Activated CD8-positive, alpha-beta memory T cell treated with anti-CD3 and anti-CD28 coated beads, Interleukin-2, amount 50 U/mL, for 1 hour (primary cell): ENCODE data around the gene ERF.

ENCODE experiments used
- DNase-seq: peaks from one replicate; pipeline ENCODE4 v3.0.0-alpha.2; 2020; ENCODE audit errors: extremely low read depth

Gene ERF

GRCh38 chr19:42241279-42241678 lies 13.6 kb downstream of the ERF start:
- DNase-seq = no peak

GRCh38 chr19:42239544-42240220 lies 15.2 kb downstream of the ERF start:
- DNase-seq = no peak

DNA sequence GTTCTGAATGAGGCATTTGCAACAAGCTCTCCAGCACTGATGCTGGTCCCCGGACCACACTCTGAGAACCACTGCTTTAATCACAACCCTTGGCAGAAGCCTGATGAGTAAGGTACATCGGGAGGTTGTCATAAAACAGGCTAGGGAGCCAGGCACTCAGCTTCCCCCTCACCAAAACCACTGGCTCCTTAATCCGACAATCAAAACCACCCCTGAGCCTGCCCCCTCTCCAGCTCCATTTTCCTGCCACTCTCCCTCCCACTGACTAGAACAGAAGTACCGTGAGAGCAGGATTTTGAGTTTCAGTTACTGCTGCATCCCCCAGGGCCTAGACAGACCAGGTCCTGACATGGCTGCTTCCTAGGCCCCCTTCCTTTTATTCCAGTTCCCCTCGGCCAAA lies 19.7 kb downstream of the ERF start:
- no peak for DNase-seq

- DNase-seq = no peak
Measured at GRCh38 chr19:42234364-42234763, 20.6 kb downstream of the ERF start.

GRCh38 chr19:42233678-42234292 lies 21.1 kb downstream of the ERF start:
- DNase-seq = no peak

DNA sequence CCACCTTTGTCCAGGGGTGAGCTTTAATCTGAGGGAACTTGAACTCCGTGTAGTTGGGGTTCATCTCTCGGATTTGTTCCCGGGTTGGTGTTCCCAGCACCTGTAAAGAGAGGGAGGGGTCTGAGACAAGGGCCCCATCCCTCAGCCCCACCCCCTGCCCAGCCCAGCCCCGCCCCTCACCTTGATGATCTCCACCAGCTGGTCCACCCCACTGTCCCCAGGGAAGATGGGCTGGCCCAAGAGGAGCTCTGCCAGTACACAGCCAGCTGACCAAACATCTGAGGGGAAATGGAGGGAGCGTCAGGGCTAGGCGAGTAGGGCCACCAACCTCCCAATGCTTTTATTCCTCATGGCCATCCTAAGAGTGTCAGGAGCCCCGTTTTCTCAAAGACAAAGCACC lies 21.8 kb downstream of the ERF start:
- DNase-seq = no peak

DNA sequence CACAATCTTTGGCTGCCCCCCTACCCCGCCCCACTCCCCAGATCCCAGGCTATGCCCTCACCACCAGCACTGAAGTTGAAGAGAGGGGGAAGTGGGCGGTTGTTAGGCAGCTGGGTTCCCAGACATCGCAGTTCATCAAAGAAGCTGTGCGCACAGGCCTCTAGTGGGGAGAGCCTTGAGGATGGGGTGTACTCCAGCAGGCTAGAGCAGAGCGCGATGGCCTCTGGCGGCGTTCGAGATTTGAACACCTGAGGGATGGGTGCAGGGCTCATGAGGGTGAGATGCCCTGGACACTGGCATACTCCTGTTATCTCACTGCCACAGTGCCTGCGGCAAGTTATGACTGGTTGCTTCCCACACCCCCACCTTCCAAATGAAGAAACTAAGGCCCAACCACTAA lies 22.5 kb downstream of the ERF start:
- no peak for DNase-seq

- no peak for DNase-seq
Measured at GRCh38 chr19:42230571-42230970, 24.4 kb downstream of the ERF start.

GRCh38 chr19:42229855-42230351 lies 25.0 kb downstream of the ERF start:
- DNase-seq = no peak

GRCh38 chr19:42229301-42229854 lies 25.6 kb downstream of the ERF start:
- no peak for DNase-seq

- DNase-seq = no peak
Measured at GRCh38 chr19:42228641-42229040, 26.3 kb downstream of the ERF start.

DNA sequence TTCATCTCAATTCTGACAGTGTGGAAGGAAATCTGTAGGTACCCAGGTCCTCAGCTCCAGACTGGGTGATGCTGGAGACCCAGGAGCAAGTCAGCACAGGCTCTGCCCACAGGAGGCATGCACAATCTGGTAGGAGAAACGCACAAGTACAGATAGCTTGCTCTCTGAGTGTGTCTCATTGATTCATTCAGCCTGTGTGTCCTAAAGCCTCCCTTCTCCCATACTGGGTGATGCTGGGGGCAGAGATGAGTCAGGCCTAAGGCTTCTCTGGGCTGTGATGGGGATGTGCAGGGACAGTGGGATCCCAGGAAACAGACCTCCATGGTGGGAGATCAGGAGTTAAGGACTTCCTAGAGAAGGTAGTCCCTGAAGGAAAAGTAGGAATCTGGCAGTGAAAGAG lies 28.0 kb downstream of the ERF start:
- DNase-seq = no peak

DNA sequence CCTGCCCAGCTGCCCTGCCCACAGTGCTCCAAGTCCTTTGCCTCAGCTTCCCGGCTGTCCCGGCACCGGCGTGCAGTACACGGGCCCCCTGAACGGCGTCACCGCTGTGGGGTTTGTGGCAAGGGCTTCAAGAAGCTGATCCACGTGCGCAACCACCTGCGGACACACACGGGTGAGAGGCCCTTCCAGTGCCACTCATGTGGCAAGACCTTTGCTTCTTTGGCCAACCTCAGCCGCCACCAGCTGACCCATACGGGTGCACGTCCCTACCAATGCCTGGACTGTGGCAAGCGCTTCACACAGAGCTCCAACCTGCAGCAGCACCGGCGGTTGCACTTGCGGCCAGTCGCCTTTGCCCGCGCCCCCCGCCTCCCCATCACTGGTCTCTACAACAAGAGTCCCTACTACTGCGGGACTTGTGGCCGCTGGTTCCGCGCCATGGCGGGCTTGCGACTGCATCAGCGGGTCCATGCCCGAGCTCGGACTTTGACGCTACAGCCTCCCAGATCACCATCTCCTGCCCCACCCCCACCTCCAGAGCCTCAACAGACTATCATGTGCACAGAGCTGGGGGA lies 29.1 kb downstream of the ERF start:
- DNase-seq = no peak

GRCh38 chr19:42224940-42225717 lies 29.8 kb downstream of the ERF start:
- no peak for DNase-seq

GRCh38 chr19:42220751-42221097 lies 34.2 kb downstream of the ERF start:
- no peak for DNase-seq

GRCh38 chr19:42219812-42220750 lies 34.8 kb downstream of the ERF start, which contains the start of gene ZNF526:
Gene ZNF526 (plus strand): TSS chr19:42220312. CDS start chr19:42224404, 4,092 bp downstream.
- peak; percentile 87 for DNase-seq

DNA sequence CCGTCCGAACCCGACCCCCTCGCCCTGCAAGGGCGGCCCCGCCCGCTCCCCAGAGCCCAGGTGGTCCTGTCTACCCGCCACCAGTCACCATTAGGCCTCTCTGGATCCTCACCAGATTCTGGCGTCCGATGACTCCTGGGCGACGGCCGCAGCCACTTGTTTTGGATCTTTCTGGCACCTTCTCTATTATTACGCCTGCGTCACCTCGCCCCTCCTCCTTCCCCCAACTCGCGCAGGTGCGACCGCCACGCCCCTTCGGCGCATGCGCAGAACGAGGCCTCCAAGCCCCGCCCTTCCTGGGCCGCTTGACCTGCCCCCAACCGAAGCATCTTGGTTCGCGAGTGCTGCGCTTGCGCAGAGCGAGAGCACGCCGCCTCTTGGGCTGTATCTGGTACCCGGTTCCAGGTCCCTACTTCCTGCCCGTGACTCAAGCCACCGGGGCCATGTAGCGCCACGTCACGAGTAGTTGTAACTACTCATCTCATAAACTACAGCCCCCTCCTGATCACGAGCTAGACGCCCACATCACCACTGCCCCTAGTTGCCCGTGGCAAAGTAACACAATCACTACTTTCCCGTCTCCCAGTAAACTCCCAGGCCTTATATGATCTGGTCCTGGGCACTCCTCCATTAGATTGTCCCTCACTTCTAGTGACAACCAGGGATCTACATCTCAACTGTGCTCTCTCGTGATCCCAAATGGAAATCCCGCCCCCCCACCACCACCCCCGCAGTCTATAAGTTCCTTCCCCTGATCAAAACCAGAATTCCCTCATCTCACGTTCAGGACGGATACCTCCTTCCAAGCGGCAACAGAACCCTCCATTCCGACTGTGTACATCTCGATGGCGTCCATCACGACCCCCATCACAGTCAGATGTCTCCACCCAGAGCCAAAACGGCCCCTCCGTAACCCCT lies 37.1 kb downstream of the ERF start, which contains the start of gene DEDD2:
TSS of gene DEDD2 (minus strand) at position 158 of the 918 bp plus-strand sequence. CDS start 670 bp downstream, outside the sequence.
- peak; percentile 97 for DNase-seq

DNA sequence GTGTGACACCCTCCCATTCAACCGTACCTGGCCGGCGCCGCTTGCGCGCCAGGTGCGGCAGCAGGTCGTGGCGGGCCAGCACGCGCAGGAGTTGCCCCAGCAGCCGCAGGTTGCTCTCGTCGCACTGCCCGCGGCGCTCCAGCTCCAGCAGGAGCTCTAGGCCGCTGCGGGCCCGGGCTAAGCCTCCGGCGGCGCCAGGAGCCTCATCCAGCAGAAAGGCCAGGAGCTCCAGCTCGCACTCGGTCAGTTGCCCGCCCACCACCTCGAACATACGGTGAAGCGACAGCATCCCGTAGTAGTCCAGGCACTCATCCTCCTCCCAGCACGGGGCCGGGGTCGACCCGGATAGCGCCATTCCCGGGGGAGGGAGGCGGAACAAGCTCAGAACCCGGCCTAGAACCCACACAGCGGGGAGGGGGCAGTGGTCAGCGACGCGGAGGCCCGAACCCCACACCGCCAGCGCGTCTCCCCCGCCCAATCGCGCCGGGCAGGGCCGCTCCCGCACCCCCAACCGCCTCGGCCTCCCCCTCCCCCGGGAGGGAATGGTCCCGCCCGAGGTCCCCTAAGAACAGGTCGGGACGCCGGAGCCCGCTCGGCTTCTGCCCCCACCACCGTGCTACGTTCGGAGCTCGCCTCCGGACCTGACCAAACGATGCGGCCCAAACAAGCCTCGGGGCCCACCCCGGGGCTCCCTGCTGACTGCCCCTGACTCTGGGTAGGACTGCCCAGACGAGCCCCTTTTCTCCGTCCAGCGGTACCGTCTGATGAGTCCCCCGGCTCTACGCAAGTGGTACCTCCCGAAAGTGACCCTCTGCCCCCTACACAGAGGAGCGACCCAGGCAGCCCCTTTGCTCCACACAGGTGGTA lies 38.0 kb downstream of the ERF start:
- DNase-seq = no peak
